Activated CD4-positive, alpha-beta memory T cell treated with anti-CD3 and anti-CD28 coated beads, Interleukin-2, amount 10 ng/mL, durations not matched to agents 7 days and 5 days (primary cell): ENCODE measurements around the gene NAT14. TPM values are rescaled to one million over a fixed set of nuclear protein-coding genes. Genes with fewer than 3 reads are reported as not detected.
A peak's percentile ranks its signal among the peaks of the same experiment; 100 is the strongest.

Experiments
- CTCF ChIA-PET: fragments of 350-600 bp; sonication (Branson Sonifier 250); formaldehyde crosslinking; loops from one replicate; lab custom pipeline; 2021; ENCODE audit warnings: antibody characterized with exemption, inconsistent platforms; lab: Charles Lee
- POLR2A ChIA-PET: fragments of 350-600 bp; sonication (Branson Sonifier 250); formaldehyde crosslinking; loops from one replicate; lab custom pipeline; 2021; ENCODE audit warnings: antibody characterized with exemption; lab: Charles Lee
- DNase-seq: peaks from one replicate; pipeline ENCODE4 v3.0.0-alpha.2; 2020
- H3K27ac Mint-ChIP-seq: one replicate; pipeline ENCODE4 v1.8.0; 2021; ENCODE audit warnings: mild to moderate bottlenecking, mixed read lengths
- H3K27me3 Mint-ChIP-seq: one replicate; pipeline ENCODE4 v1.8.0; 2021; ENCODE audit warnings: mixed read lengths
- H3K36me3 Mint-ChIP-seq: one replicate; pipeline ENCODE4 v1.8.0; 2021; ENCODE audit warnings: low read depth, mixed read lengths
- H3K4me1 Mint-ChIP-seq: one replicate; pipeline ENCODE4 v1.8.0; 2021; ENCODE audit warnings: mixed read lengths
- H3K4me3 Mint-ChIP-seq: one replicate; pipeline ENCODE4 v1.8.0; 2021; ENCODE audit warnings: mild to moderate bottlenecking, mixed read lengths
- H3K9me3 Mint-ChIP-seq: one replicate; pipeline ENCODE4 v1.8.0; 2021; ENCODE audit warnings: mixed read lengths
- total RNA-seq, 2 experiments: library from RNA; stranded (reverse); gene quantifications; one replicate each; pipeline ENCODE4 v1.2.3, GENCODE V29; 2021

Gene NAT14
- 10 to 100 TPM; 11.9 to 12.0 TPM for total RNA-seq

- H3K4me3 Mint-ChIP-seq = peak within 1 kb of the TSS; percentile 73
- peaks cover 14% of the 10 kb centered on the region for H3K4me1 Mint-ChIP-seq
- CTCF ChIA-PET = interaction anchor here (0.8 to 1.9 kb wide), 4 partner anchors 8 to 20 kb away, joined by 3 to 23 read pairs (median 6); no protein-coding TSS in a partner anchor
- peaks cover 4% of the 10 kb centered on the region for H3K36me3 Mint-ChIP-seq
- H3K27ac Mint-ChIP-seq = no peak within 1 kb of the TSS
- no peaks in the 10 kb centered on the region for H3K9me3 Mint-ChIP-seq
- no peaks in the 10 kb centered on the region for H3K27me3 Mint-ChIP-seq
- POLR2A ChIA-PET = interaction anchor here (0.6 to 2.8 kb wide), 7 partner anchors 8 to 169 kb away, joined by 3 to 24 read pairs (median 4); partner anchors contain the start of genes ISOC2, KMT5C and ZNF628
- peak; percentile 66 for DNase-seq
Measured at GRCh38 chr19:55484593-55485438, at the start of gene NAT14. TSS of gene NAT14 (plus strand) at chr19:55485188. CDS start at chr19:55485709, 521 bp downstream.

- ChIA-PET CTCF (interaction anchor here (0.6 to 0.9 kb wide), 6 partner anchors 9 to 817 kb away, joined by 3 to 5 read pairs (median 4); no protein-coding TSS in a partner anchor), POLR2A (interaction anchor here (1.3 kb wide), 1 partner anchor 30 kb away, joined by 7 read pairs; the partner anchor contains the start of gene UBE2S)
- H3K27me3 Mint-ChIP-seq = peaks cover 29% of the 10 kb centered on the region
- peaks cover 5% of the 10 kb centered on the region for H3K9me3 Mint-ChIP-seq
- no peak overlapping the region for H3K4me3 Mint-ChIP-seq
- H3K36me3 Mint-ChIP-seq = peaks cover 3% of the 10 kb centered on the region
- H3K4me1 Mint-ChIP-seq = peaks cover 12% of the 10 kb centered on the region
- DNase-seq = no peak
- H3K27ac Mint-ChIP-seq = no peak overlapping the region
Measured at GRCh38 chr19:55436847-55437246, 48.1 kb upstream of the NAT14 start.

- Mint-ChIP-seq H3K9me3 (peaks cover 1% of the 10 kb centered on the region), H3K4me3 (no peak overlapping the region), H3K36me3 (peaks cover 3% of the 10 kb centered on the region), H3K4me1 (peaks cover 12% of the 10 kb centered on the region), H3K27me3 (peaks cover 28% of the 10 kb centered on the region), H3K27ac (no peak overlapping the region)
- CTCF ChIA-PET = interaction anchor here (0.7 to 0.9 kb wide), 2 partner anchors 16 to 20 kb away, joined by 3 read pairs; no protein-coding TSS in a partner anchor
- DNase-seq = no peak
- POLR2A ChIA-PET = interaction anchor here (1.3 kb wide), 1 partner anchor 30 kb away, joined by 7 read pairs; the partner anchor contains the start of gene UBE2S
Measured at GRCh38 chr19:55437410-55437809, 47.6 kb upstream of the NAT14 start.

GRCh38 chr19:55439052-55439451 lies 45.9 kb upstream of the NAT14 start:
- H3K27ac Mint-ChIP-seq = no peak overlapping the region
- ChIA-PET POLR2A (no interaction called here), CTCF (no interaction called here)
- no peaks in the 10 kb centered on the region for H3K9me3 Mint-ChIP-seq
- DNase-seq = no peak
- H3K4me1 Mint-ChIP-seq = peaks cover 12% of the 10 kb centered on the region
- H3K27me3 Mint-ChIP-seq = peaks cover 39% of the 10 kb centered on the region
- H3K36me3 Mint-ChIP-seq = peaks cover 3% of the 10 kb centered on the region
- no peak overlapping the region for H3K4me3 Mint-ChIP-seq

- Mint-ChIP-seq H3K27ac (no peak overlapping the region), H3K4me1 (peaks cover 12% of the 10 kb centered on the region), H3K9me3 (no peaks in the 10 kb centered on the region), H3K36me3 (peaks cover 3% of the 10 kb centered on the region), H3K4me3 (no peak overlapping the region), H3K27me3 (peaks cover 51% of the 10 kb centered on the region)
- POLR2A ChIA-PET = no interaction called here
- no peak for DNase-seq
- CTCF ChIA-PET = no interaction called here
Measured at GRCh38 chr19:55440411-55441105, 44.4 kb upstream of the NAT14 start.

GRCh38 chr19:55441319-55441691 lies 43.7 kb upstream of the NAT14 start:
- POLR2A ChIA-PET = no interaction called here
- Mint-ChIP-seq H3K4me1 (peaks cover 12% of the 10 kb centered on the region), H3K27ac (peak overlapping the region; percentile 8), H3K27me3 (peaks cover 55% of the 10 kb centered on the region), H3K36me3 (peaks cover 3% of the 10 kb centered on the region), H3K9me3 (no peaks in the 10 kb centered on the region), H3K4me3 (no peak overlapping the region)
- DNase-seq = no peak
- CTCF ChIA-PET = no interaction called here

GRCh38 chr19:55441692-55442321 lies 43.2 kb upstream of the NAT14 start:
- no peak for DNase-seq
- ChIA-PET POLR2A (no interaction called here), CTCF (no interaction called here)
- Mint-ChIP-seq H3K36me3 (peaks cover 3% of the 10 kb centered on the region), H3K4me3 (no peak overlapping the region), H3K27me3 (peaks cover 55% of the 10 kb centered on the region), H3K9me3 (no peaks in the 10 kb centered on the region), H3K4me1 (peaks cover 12% of the 10 kb centered on the region), H3K27ac (peak overlapping the region; percentile 16)

GRCh38 chr19:55442372-55442961 lies 42.5 kb upstream of the NAT14 start:
- no peak overlapping the region for H3K27ac Mint-ChIP-seq
- no peak for DNase-seq
- no peaks in the 10 kb centered on the region for H3K9me3 Mint-ChIP-seq
- no peak overlapping the region for H3K4me3 Mint-ChIP-seq
- CTCF ChIA-PET = no interaction called here
- peaks cover 55% of the 10 kb centered on the region for H3K27me3 Mint-ChIP-seq
- peaks cover 12% of the 10 kb centered on the region for H3K4me1 Mint-ChIP-seq
- peaks cover 3% of the 10 kb centered on the region for H3K36me3 Mint-ChIP-seq
- POLR2A ChIA-PET = no interaction called here

- DNase-seq = no peak
- peaks cover 12% of the 10 kb centered on the region for H3K4me1 Mint-ChIP-seq
- H3K27me3 Mint-ChIP-seq = peaks cover 55% of the 10 kb centered on the region
- H3K9me3 Mint-ChIP-seq = no peaks in the 10 kb centered on the region
- no peak within 1 kb of the TSS for H3K4me3 Mint-ChIP-seq
- ChIA-PET CTCF (no interaction called here), POLR2A (no interaction called here)
- H3K27ac Mint-ChIP-seq = no peak within 1 kb of the TSS
- H3K36me3 Mint-ChIP-seq = peaks cover 3% of the 10 kb centered on the region
Measured at GRCh38 chr19:55443045-55443823, 41.8 kb upstream of the NAT14 start, which contains the start of gene SHISA7. TSS of gene SHISA7 (minus strand) at chr19:55443300. CDS start at chr19:55442863, 437 bp downstream.

GRCh38 chr19:55443824-55444480 lies 41.0 kb upstream of the NAT14 start:
- H3K4me3 Mint-ChIP-seq = no peak overlapping the region
- no peaks in the 10 kb centered on the region for H3K9me3 Mint-ChIP-seq
- CTCF ChIA-PET = no interaction called here
- POLR2A ChIA-PET = no interaction called here
- peaks cover 3% of the 10 kb centered on the region for H3K36me3 Mint-ChIP-seq
- peaks cover 52% of the 10 kb centered on the region for H3K27me3 Mint-ChIP-seq
- no peak overlapping the region for H3K27ac Mint-ChIP-seq
- H3K4me1 Mint-ChIP-seq = peaks cover 12% of the 10 kb centered on the region
- DNase-seq = no peak

GRCh38 chr19:55444646-55445045 lies 40.3 kb upstream of the NAT14 start:
- DNase-seq = no peak
- Mint-ChIP-seq H3K27ac (no peak overlapping the region), H3K27me3 (peaks cover 45% of the 10 kb centered on the region), H3K9me3 (no peaks in the 10 kb centered on the region), H3K36me3 (peaks cover 3% of the 10 kb centered on the region), H3K4me1 (peaks cover 12% of the 10 kb centered on the region), H3K4me3 (no peak overlapping the region)
- POLR2A ChIA-PET = no interaction called here
- CTCF ChIA-PET = no interaction called here
